Stomach (tissue), 4 donors: ENCODE results near the gene C5orf24.

Experiments
- POLR2A ChIP-seq, 4 donors: fragments of 450-650 bp; IDR thresholded peaks; one replicate each; pipeline ENCODE4 v1.6.1; 2016; ENCODE audit warnings: antibody characterized with exemption in 4 of 4, control low read depth in 2 of 4, mild to moderate bottlenecking in 1 of 4, moderate library complexity in 1 of 4
- TF ChIP-seq, protein P1 (sequence below), 7 experiments: fragments of 450-650 bp in 4 of 7; fragments of 200-600 bp in 3 of 7; sonication (generic) in 3 of 7; IDR thresholded peaks; one replicate each; pipeline ENCODE4 v1.5.1; 2016 to 2019; ENCODE audit warnings: antibody characterized with exemption in 7 of 7, control low read depth in 2 of 7, mild to moderate bottlenecking in 1 of 7

GRCh38 chr5:134877159-134877558 lies 31.4 kb downstream of the C5orf24 start:
- TF ChIP-seq, protein P1, sequence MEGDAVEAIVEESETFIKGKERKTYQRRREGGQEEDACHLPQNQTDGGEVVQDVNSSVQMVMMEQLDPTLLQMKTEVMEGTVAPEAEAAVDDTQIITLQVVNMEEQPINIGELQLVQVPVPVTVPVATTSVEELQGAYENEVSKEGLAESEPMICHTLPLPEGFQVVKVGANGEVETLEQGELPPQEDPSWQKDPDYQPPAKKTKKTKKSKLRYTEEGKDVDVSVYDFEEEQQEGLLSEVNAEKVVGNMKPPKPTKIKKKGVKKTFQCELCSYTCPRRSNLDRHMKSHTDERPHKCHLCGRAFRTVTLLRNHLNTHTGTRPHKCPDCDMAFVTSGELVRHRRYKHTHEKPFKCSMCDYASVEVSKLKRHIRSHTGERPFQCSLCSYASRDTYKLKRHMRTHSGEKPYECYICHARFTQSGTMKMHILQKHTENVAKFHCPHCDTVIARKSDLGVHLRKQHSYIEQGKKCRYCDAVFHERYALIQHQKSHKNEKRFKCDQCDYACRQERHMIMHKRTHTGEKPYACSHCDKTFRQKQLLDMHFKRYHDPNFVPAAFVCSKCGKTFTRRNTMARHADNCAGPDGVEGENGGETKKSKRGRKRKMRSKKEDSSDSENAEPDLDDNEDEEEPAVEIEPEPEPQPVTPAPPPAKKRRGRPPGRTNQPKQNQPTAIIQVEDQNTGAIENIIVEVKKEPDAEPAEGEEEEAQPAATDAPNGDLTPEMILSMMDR (IDR thresholded peaks at IDR 0.05): no peak
- no peak for TF ChIP-seq POLR2A (IDR thresholded peaks at IDR 0.05)
